RPMI8226 (cell line): ENCODE data around the gene ATL1.
A peak's percentile ranks its signal among the peaks of the same experiment; 100 is the strongest.
"Not testable (repeated sequence)": the region's sequence is repeated elsewhere in the genome, so short reads cannot be mapped to it uniquely, and the experiment has no call there.

Experiments
- DNase-seq: peaks from one replicate; pipeline ENCODE4 v3.0.0-alpha.2; 2015

ATL1 gene

GRCh38 chr14:50606468-50606867, 46.5 kb downstream of the ATL1 start:
- no peak for DNase-seq

DNA sequence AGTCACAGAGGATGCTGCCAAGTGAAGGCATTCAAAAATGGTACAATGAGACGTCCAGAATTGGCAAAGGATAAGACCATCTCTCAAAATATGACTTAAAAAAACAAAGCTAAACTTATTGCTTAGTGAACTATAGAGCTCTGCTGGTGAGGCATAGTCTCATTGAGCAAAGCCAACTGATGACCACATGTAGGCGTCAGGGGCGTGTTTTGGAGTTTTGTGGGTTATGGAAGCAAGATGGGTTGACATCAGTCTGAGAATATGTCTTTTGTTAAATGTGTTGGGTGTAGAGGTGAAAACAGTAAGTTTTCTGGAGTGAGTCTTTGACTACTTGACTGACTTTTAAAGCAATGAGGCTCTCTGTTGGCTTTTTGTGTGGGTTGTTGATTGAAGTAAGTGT, 47.2 kb downstream of the ATL1 start:
- no peak for DNase-seq

DNA sequence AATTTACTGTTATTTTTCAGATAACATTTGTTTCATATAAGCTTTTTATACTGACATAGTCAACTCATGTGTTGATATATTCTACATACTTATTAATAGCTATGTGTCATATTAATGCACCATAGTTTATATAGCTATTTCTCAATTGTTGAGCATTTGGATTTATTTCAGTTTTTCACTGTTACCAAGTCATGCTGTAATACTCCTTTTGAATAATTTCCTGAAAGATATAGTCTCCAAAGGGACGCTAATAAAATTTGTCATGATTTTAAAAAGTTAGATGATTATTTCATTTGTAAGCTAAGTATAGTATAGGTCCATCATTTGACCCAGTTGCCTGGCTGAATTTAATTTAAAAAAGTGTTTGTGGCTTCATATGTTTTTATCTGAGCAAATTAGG, 47.8 kb downstream of the ATL1 start:
- no peak for DNase-seq

GRCh38 chr14:50608302-50608851, 48.4 kb downstream of the ATL1 start:
- DNase-seq = no peak

DNA sequence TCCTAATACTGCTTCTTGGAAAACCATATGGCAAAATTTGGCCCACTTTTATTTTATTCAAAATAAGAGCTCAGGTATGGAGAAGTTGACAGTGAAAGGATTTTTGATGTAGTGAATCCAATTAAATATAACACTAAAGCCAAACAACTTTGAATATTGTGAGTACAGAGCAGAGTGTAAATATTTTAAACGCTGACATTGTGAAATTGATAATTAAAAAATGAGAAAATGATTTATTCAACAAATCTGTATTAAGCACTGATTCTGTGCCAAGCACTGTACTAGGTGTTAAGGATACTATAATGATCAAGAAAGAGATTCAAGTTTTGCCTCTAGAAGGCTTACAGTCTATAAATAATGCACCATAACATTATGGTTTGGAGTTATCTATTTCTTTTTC, 50.5 kb downstream of the ATL1 start:
- DNase-seq = no peak

DNA sequence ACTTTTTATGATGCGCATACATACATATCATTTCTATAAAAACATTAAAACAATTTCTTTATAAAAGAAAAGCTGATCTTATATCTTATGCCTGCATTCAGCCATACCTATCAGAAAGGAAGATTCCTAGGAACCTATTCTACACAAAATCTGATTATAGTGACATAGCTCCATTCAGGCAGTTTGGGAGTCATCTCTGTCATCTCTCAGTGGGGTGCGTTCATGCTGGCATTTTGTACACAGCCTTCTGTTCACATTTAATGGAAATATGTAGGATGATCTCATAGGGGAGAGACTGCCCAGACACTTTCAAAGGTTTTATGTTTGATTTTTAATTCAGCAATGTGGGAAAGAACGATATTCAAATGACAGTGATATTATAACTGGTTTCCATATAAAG, 52.9 kb downstream of the ATL1 start:
- DNase-seq = no peak

DNA sequence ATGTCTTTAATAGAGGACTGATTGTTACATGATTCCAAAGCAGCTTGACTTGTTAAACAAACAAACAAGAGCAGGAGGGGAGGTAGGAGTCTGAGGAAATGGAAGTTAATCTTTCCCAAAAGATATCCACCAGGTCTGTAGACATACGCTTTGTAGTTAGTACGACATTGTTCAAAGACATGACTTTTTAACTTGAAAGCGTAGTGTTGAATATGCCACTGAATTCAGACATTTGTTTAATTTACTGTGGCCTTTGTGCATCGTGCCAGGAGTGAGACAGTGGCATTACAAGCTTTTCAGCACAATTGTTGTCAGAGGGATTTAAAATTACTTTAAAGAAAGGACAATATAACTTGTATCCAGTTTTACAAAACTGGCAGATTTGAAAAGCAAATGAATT, 55.1 kb downstream of the ATL1 start:
- no peak for DNase-seq

- DNase-seq = no peak
Measured at GRCh38 chr14:50615552-50615951, 55.6 kb downstream of the ATL1 start.

GRCh38 chr14:50616275-50616674, 56.3 kb downstream of the ATL1 start:
- DNase-seq = no peak

- peak; percentile 19 for DNase-seq
Measured at GRCh38 chr14:50619569-50620141, 59.7 kb downstream of the ATL1 start.

- no peak for DNase-seq
Measured at GRCh38 chr14:50620341-50620740, 60.4 kb downstream of the ATL1 start.

- DNase-seq = no peak
Measured at GRCh38 chr14:50622978-50623377, 63.0 kb downstream of the ATL1 start.

DNA sequence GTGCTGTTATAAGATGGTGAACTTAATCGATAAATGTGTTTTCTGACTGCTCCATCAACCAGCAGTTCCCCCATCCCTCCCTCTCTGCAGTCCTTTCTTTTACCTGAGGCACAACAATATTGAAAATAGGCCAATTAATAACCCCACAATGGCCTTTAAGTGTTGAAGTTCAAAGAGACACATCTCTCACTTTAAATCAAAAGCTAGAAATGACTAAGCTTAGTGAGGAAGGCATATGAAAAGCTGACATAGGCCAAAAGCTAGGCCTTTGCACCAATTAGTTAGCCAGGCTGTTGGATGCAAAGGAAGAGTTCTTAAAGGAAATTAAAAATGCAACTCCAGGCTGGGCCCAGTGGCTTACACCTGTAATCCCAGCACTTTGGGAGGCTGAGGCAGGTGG, 64.5 kb downstream of the ATL1 start:
- no peak for DNase-seq

- not testable (repeated sequence) for DNase-seq
Measured at GRCh38 chr14:50624947-50625346, 65.0 kb downstream of the ATL1 start.

DNA sequence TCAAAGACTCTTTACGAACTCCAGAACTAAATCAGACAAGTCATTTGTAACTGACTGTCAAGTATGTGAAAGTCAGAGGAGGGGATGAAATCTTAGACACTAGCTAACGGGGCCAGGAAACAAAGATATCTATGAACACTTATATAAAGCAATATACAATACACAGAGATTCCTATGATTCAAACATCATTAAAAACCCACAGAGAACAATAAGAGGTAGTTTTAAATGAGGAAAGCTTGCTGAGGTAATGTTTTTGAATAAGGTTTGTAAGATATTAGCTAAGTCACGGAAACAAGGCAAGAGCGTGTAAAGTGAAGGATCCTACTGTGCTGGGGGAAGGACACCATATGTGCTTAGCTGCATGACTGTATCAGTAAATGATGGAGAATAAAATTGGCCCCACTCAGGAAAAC, 71.5 kb downstream of the ATL1 start:
- no peak for DNase-seq

DNA sequence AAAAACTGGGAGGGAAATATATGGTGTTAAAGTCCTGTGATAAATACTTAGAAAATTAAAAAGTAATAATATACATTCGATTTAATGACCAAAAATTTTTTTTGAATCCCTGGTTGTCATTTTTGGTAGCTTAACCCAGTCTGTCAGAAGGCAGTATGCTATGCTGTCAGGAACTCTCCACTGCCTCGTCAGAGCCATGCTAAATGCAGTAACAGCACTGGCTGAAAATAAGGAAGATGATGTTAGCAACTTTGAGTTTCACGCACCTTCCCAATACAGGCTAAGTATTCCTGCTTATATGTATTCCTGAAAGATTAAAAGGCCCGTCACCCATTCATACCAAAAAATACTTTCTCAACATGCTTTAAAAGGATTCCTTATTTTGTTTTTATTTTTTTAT, 74.0 kb downstream of the ATL1 start:
- no peak for DNase-seq

DNA sequence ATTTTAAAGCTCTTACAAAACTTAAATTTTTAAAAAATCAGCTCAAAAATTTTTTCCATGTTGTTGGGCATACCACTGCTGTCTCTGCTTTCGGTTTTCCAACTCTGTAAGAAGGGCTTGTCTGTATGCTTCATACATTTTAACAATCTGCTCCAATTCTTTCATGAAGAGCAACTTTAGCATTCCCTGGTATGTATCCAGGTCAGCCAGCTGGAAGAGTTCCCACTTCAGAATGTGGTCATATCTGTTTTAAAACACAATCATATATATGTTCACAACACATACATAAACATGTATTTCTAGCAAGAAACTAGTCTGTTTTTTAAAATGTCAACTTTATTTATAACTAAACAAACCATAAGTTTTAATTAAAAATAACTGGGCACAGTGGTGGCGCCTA, 75.2 kb downstream of the ATL1 start:
- DNase-seq = no peak

- no peak for DNase-seq
Measured at GRCh38 chr14:50647282-50647681, 87.3 kb downstream of the ATL1 start.

- no peak for DNase-seq
Measured at GRCh38 chr14:50647753-50648152, 87.8 kb downstream of the ATL1 start.

DNA sequence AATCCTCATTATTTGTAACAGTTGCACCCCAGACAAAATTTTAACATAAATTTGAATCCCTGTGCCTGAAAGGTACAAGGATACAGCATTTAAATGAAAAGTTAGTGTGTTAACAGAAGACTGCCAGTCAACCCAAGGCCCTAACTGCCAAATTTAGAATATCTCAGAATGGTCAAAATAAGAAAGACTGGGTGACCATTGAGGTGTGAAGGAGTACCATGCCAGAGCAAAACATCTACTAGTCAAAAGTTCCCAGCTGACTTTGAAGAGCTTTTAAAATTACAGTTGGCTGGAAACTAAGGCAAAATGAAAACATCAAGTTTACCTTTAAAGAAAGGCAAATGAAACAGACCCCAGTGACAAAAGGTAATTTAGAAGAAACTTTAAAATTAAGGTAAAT, 89.7 kb downstream of the ATL1 start:
- DNase-seq = no peak

DNA sequence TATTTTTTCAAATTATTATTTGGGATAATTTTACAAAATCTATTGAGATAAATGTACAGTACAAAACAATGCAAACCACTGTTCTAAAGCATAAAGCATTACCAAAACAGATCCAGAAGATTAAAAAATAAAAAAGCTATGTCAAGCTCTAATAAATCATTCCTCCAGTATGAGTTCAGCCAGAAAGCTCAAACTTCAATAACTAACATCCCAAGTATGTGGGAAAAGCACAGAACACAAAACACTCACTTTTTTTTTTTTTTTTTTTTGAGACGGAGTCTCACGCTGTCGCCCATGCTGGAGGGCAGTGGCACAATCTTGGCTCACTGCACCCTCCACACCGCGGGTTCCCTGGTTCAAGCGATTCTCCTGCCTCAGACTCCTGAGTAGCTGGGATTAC, 96.8 kb downstream of the ATL1 start:
- no peak for DNase-seq

DNA sequence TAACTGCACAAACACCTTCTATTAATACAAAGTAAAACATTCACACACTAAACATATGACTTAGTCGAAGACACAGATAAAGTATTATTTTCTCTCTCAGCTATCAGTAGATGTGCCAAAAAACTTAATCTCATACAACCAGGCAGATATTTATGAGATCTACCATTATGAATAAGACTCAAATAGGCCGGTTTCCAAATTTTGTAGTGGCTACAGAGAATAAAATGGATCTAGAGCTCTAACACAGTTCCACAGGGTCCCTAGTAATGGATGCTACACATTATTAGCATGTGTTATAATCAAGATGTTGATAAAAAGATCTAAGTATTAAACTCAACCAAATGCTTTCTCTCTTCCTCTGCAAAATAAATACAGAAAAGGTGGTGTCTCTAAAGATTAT, 97.8 kb downstream of the ATL1 start:
- no peak for DNase-seq

- no peak for DNase-seq
Measured at GRCh38 chr14:50658203-50658602, 98.3 kb downstream of the ATL1 start.

- DNase-seq = no peak
Measured at GRCh38 chr14:50659327-50659974, 99.5 kb downstream of the ATL1 start.

GRCh38 chr14:50664579-50664978, 104.6 kb downstream of the ATL1 start:
- not testable (repeated sequence) for DNase-seq
